Activated T-cell treated with anti-CD3 and anti-CD28 coated beads, Interleukin-2, amount 50 U/mL, for 48 hours (primary cell): ENCODE results near the gene EVI5L.
"Not testable (repeated sequence)": the region's sequence is repeated elsewhere in the genome, so short reads cannot be mapped to it uniquely, and the experiment has no call there.

Source experiments
- DNase-seq, 2 experiments: peaks; one replicate each; pipeline ENCODE4 v3.0.0-alpha.2; 2020

Gene EVI5L

GRCh38 chr19:7846155-7846646 lies 16.2 kb downstream of the EVI5L start:
- DNase-seq: no peak

DNA sequence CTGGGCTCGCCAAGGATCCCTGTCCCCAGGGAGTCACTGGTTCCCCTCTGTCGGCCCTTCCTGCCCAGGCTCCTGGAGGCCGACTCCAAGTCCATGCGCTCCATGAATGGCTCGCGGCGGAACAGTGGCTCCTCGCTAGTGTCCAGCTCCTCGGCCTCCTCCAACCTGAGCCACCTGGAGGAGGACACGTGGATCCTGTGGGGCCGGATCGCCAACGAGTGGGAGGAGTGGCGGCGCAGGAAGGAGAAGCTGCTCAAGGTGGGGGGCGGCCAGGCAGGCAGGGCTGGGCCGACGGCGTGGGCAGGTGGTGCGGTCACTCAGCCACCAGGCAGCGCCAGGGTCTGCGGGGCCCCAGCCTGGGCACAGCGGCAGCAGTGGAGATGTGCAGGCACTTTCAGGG lies 17.6 kb downstream of the EVI5L start:
- DNase-seq: no peak

- no peak for DNase-seq
Measured at GRCh38 chr19:7848779-7849457, 18.9 kb downstream of the EVI5L start.

GRCh38 chr19:7849631-7849999 lies 19.6 kb downstream of the EVI5L start:
- DNase-seq: no peak

- DNase-seq: no peak
Measured at GRCh38 chr19:7850000-7850813, 20.2 kb downstream of the EVI5L start.

DNA sequence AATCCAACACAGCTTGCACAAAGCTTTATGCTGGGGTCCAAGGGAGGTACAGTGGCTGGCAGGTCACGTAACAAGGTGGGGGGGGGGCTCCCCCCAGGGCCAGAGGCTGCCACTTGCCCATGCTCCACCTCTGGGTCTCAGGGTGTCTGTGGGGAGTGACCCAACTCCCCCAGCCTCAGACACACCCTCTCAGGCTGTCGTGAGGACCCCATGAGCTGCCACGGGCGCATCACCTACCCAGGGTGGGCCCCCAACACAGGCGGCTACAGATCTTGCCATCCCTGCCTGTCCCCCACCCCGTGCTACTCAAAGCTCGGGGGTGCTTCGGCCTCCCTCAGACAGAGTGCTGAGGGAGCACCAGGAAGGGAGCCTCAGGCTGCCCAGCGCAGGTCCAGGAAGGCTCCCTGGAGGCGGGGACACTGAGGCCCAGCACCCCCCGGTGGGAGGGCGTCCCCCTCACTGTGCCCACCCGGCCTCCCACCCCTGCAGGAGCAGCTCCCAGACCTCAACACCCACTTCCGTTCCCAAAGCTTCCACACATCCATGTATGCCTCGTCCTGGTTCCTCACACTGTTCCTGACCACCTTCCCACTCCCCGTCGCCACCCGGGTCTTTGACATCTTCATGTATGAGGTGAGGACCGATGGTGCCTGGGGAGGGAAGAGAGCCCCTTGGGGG lies 21.1 kb downstream of the EVI5L start:
- DNase-seq: no peak

DNA sequence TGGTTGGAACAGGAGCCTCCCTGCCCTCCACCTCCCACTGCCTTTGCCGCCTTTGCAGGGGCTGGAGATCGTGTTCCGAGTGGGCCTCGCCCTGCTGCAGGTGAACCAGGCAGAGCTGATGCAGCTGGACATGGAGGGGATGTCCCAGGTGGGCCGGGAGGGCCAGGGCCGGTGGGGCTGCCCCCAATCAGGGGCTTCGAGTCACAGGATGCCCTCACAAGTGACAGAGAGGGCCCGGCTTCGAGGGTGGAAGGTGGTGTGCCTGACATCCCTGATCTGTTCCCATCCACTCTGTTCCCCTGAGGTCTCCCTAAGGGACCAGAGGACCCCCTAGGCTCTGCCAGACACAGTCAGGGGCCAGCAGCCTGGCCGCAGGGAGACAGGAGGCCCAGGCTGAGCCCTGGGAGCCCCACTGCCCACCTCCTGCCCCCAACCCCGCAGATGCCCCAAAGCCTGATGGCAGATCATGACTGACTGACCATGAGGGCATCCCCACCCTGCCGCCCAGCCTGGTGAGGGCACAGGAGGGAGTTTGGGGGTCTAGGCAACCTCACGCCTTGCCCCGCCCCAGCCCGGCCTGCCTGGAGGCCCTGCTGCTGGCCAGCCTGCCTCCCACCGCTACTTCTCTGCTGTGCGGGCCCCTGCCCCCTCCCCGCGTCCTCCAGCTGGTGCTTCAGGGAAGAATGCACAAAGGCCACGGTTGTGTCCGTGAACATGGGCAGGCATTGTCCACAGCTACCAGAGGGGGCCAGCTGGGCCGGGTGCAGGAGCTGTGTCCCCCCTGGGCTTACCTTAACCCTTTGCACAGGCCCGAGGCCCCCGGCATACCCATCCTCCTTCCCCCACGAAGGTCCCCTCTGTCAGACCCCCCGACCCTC lies 21.8 kb downstream of the EVI5L start:
- DNase-seq: no peak

GRCh38 chr19:7852851-7853769 lies 23.1 kb downstream of the EVI5L start:
- peak; percentile 80 to 83 for DNase-seq

GRCh38 chr19:7853770-7854128 lies 23.7 kb downstream of the EVI5L start:
- DNase-seq: no peak

GRCh38 chr19:7855426-7856108 lies 25.5 kb downstream of the EVI5L start:
- no peak for DNase-seq

GRCh38 chr19:7856109-7856591 lies 26.1 kb downstream of the EVI5L start:
- DNase-seq: no peak

GRCh38 chr19:7856679-7857663 lies 27.0 kb downstream of the EVI5L start:
- DNase-seq: no peak

GRCh38 chr19:7857727-7858108 lies 27.7 kb downstream of the EVI5L start:
- no peak for DNase-seq

- no peak for DNase-seq
Measured at GRCh38 chr19:7858109-7858770, 28.2 kb downstream of the EVI5L start.

GRCh38 chr19:7859087-7859486 lies 29.1 kb downstream of the EVI5L start:
- DNase-seq: not testable (repeated sequence)

DNA sequence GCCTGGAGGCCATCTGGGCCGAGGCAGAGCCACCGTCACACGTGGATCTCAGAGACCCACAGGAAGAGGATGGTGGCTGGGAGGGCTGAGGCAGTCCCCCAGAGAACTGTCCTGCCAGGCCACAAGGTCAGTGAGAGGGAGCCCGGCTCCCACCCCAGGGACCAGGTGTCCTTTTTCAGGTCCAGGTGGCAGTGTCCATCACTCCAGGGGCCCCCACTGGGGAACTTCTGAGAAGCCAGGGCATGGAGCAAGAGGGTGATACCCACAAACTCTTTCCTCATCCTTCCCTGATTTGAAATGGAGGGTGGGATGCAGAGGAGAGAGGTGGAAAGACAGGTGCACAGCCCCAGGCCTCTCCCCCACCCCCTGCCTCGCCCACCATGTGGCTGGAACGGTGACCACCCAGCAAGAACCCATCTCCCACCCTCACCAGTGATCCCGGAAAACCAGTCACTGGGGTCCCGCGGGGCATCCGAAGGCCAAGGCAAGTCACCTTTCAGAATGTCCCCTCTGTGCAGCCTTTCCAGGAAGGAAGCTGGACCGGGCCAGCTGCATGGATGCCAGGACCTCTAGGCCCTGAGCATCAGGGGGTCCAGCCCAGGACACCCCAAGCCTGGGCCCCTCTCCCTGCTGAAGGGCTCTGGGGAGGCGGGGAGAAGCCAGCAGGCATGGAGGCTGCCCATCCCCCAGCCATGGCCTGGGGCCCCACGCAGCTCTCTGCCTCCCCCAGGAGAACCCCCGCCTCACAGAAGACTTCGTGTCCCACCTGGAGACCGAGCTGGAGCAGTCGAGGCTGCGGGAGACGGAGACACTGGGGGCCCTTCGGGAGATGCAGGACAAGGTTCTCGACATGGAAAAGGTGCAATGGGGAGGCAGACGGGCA lies 30.1 kb downstream of the EVI5L start:
- no peak for DNase-seq

GRCh38 chr19:7860714-7861618 lies 30.9 kb downstream of the EVI5L start:
- DNase-seq: no peak
